Lung (tissue), 12 donors: ENCODE results near the gene PRKN. TPM values are rescaled to one million over a fixed set of nuclear protein-coding genes. Genes with fewer than 3 reads are reported as not detected.

Experiments used
- ATAC-seq: fragments of 200-7000 bp; cut with Tn5 transposase; one replicate; pipeline ENCODE4 v1.9.1; 2020; ENCODE audit warnings: moderate number of reproducible peaks; ENCODE audit not compliant: insufficient read depth, low FRiP score
- DNase-seq, 3 donors: peaks; one replicate each; pipeline ENCODE4 v3.0.0-alpha.2; 2013 to 2017
- H3K27ac ChIP-seq, 2 donors: one replicate each; pipeline ENCODE4 v1.5.1; 2013; ENCODE audit warnings: mild to moderate bottlenecking in 2 of 2, moderate library complexity in 2 of 2, control low read depth in 1 of 2, inconsistent platforms in 1 of 2, low read depth in 1 of 2, low read length in 1 of 2
- H3K27me3 ChIP-seq, 3 donors: one replicate each; pipeline ENCODE4 v1.5.1; 2013; ENCODE audit warnings: low read length in 2 of 3; ENCODE audit not compliant: control insufficient read depth in 3 of 3, insufficient read depth in 3 of 3
- H3K36me3 ChIP-seq, 4 donors: one replicate each; pipeline ENCODE4 v1.5.1; 2013; ENCODE audit warnings: low read length in 4 of 4, mild to moderate bottlenecking in 1 of 4, moderate library complexity in 1 of 4; ENCODE audit not compliant: control insufficient read depth in 4 of 4, insufficient read depth in 4 of 4
- H3K4me1 ChIP-seq, 5 donors: one replicate each; pipeline ENCODE4 v1.5.1; 2013; ENCODE audit warnings: low read length in 5 of 5, mild to moderate bottlenecking in 2 of 5, moderate library complexity in 1 of 5; ENCODE audit not compliant: control insufficient read depth in 5 of 5, insufficient read depth in 5 of 5
- H3K4me3 ChIP-seq: one replicate; pipeline ENCODE4 v1.5.1; 2013; ENCODE audit warnings: mild to moderate bottlenecking, control low read depth, moderate library complexity
- H3K9ac ChIP-seq, 2 donors: one replicate each; pipeline ENCODE4 v1.5.1; 2013; ENCODE audit warnings: low read length in 2 of 2, control low read depth in 1 of 2; ENCODE audit not compliant: insufficient read depth in 1 of 2
- H3K9me3 ChIP-seq, 4 donors: one replicate each; pipeline ENCODE4 v1.5.1; 2013; ENCODE audit warnings: low read length in 3 of 4, mild to moderate bottlenecking in 1 of 4, moderate library complexity in 1 of 4; ENCODE audit not compliant: control insufficient read depth in 4 of 4, insufficient read depth in 3 of 4
- CTCF ChIP-seq: IDR thresholded peaks from 2 replicates; pipeline ENCODE4 v1.5.1; 2012; ENCODE audit warnings: mild to moderate bottlenecking; ENCODE audit errors: control extremely low read depth, extremely low read depth
- WGBS, 2 donors: extraction: QIAGEN DNeasy Blood & Tissue Kit; methylation state at CpG; one replicate each; pipeline ENCODE4 v1.1.7; 2013; 5-methylcytosine and 5-hydroxymethylcytosine counted together
- polyA plus RNA-seq, 2 donors: library from polyadenylated mRNA; stranded (reverse); fragments of 200-250 nt; gene quantifications; one replicate each; pipeline ENCODE4 v1.2.1, GENCODE V29; 2013
- total RNA-seq, 2 donors: library from RNA; depleted of rRNA in 1 of 2; stranded (reverse); fragments of >200 nt in 1 of 2; gene quantifications; one replicate each; pipeline ENCODE4 v1.2.1, GENCODE V29; 2014 to 2021
- donor health status: control.
- donor health status: control.
- donor health status: Bipolar disorder and iron deficiency.
- donor health status: healthy.
- donor health status: DM: yes; HTN: yes; CAD: no.

The PRKN gene
- total and polyA plus RNA-seq, 4 donors: 0.27 to 11.2 (median 3.1) TPM

DNA sequence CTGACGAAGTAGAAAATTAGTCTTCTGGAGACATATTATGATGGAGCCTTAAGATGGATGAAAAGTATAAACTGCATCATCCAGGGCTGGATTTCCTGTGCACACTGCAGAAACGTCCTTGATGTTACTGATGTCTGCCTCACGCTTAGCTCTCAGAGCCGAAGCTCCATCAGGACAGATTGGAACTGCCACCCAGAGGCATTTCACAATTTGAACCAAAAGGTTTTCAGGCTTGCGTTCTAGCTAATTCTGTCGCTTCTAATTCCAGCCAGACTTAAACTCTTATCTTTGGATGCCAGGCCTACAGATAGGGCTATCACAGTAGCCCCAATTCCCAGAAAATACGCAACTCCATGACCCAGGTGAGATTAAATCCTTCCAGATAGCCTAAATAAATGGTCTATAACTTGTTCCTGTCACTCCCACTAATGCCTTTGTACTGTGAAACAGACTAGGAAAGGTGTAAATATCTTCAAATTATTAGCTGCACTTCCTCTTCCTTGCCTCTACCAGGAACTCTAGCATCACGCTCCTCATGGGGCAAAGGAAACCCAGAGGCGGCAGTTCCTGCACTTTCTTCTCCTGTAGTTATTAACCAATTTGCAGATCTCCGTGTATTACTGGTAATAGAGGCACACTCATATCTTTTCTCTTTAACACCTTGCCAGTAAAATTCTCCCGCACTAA lies 634.6 kb downstream of the PRKN start:
- no peak for DNase-seq
- 86 to 90% methylated on average over 11 of the region's 11 CpGs for WGBS, 2 donors
- no peak for TF ChIP-seq CTCF

DNA sequence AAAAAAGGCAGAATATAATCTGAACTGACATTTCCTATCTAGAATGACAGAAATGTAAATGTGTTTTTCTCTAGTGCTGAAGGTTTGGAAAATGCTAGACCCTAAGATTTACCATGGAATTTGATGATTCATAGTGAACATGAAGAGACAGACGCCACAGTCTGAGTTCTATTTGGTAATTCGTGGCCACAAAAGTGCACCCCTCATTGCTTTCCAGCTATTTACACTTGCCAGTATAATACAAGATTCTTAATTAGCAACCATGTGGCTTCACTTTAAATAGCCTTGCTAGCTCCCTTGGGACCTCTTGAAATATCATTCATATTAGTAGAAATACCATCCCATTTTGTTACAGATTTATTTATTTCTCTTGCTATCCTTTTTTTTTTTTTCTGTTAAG lies 636.8 kb downstream of the PRKN start:
- Histone ChIP-seq H3K36me3 (no peaks in the 10 kb centered on the region), H3K27me3 (no peaks in the 10 kb centered on the region), H3K9ac (no peak overlapping the region), H3K4me1 (peaks cover 0 to 4% (median 0%) of the 10 kb centered on the region in 5 donors), H3K4me3 (no peak overlapping the region), H3K27ac (no peak overlapping the region), H3K9me3 (no peaks in the 10 kb centered on the region)
- ATAC-seq (no peak), DNase-seq (no peak)
- WGBS, 2 donors: 71 to 81% methylated on average over 2 of the region's 2 CpGs
- TF ChIP-seq CTCF: no peak

More for the DNA sequence above, 634.6 kb downstream of the PRKN start:
- H3K9me3 ChIP-seq: no peaks in the 10 kb centered on the region
- H3K36me3 ChIP-seq: no peaks in the 10 kb centered on the region
- H3K4me1 ChIP-seq: peaks cover 0 to 4% (median 0%) of the 10 kb centered on the region in 5 donors
- H3K27me3 ChIP-seq: no peaks in the 10 kb centered on the region
- no peak overlapping the region for H3K4me3 ChIP-seq
- ATAC-seq: no peak
- no peak overlapping the region for H3K27ac ChIP-seq
- H3K9ac ChIP-seq: no peak overlapping the region

DNA sequence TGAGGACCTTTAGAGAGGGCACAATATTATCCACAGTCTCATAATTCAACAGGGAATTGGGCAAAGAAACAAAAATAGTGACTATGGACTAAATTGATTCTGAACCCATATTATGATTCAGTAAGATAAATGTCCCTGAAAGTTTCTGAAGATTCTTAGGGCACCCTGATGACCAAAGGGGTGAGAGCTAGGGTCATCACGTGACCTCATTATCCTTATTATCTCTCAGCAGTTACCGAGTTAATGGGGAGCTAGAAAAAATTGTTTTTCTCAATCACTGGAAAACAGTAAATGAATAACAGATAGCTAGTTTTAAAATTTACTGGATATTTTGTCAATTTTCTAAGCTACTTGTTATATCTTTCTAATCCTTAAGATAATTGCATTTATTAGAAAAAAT lies 639.5 kb downstream of the PRKN start:
- ATAC-seq: no peak
- H3K9ac ChIP-seq: no peak overlapping the region
- no peak overlapping the region for H3K4me3 ChIP-seq
- H3K36me3 ChIP-seq: no peaks in the 10 kb centered on the region
- H3K4me1 ChIP-seq: peaks cover 0 to 4% (median 0%) of the 10 kb centered on the region in 5 donors
- no peak for TF ChIP-seq CTCF
- H3K27me3 ChIP-seq: no peaks in the 10 kb centered on the region
- no peaks in the 10 kb centered on the region for H3K9me3 ChIP-seq
- H3K27ac ChIP-seq: no peak overlapping the region
- no peak for DNase-seq
- WGBS, 2 donors: 93 to 94% methylated on average over 2 of the region's 2 CpGs

DNA sequence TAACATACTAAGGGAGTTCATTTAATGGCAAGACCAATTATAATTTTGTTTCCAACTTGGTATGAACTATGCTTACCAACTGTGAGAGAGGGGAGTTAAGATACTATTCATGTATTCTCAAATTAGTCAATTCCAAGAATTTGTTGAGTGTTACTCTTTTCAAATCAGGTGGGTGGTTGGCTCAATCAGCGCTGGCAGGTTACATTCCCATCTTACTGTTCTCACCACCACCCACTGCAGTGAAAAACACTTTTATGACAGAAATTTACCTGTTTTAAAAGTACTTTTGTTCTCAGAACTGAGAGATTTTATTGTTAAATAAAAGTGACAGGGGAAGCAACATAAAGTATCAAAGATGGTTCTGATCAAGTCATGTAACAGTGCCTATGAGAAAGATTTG lies 642.0 kb downstream of the PRKN start:
- no peak overlapping the region for H3K4me3 ChIP-seq
- no peak overlapping the region for H3K9ac ChIP-seq
- peaks cover 0 to 2% (median 0%) of the 10 kb centered on the region in 4 donors for H3K9me3 ChIP-seq
- H3K27me3 ChIP-seq: no peaks in the 10 kb centered on the region
- peaks cover 0 to 2% (median 0%) of the 10 kb centered on the region in 5 donors for H3K4me1 ChIP-seq
- no peaks in the 10 kb centered on the region for H3K36me3 ChIP-seq
- WGBS, 2 donors: 91 to 92% methylated on average over 1 of the region's 1 CpG
- no peak for ATAC-seq
- H3K27ac ChIP-seq: no peak overlapping the region
- TF ChIP-seq CTCF: no peak
- DNase-seq: no peak
